GM19324 (cell line): Measurements from ENCODE around the gene SNTB2.

Experiments used
- ATAC-seq: cut with Tn5 transposase; IDR thresholded peaks from one replicate; pipeline ENCODE4 v1.9.1; 2021; ENCODE audit warnings: mild to moderate bottlenecking, moderate library complexity; ENCODE audit not compliant: unreplicated experiment, low FRiP score

Gene SNTB2

GRCh38 chr16:69315486-69316311 lies 128.7 kb downstream of the SNTB2 start:
- ATAC-seq = no peak

- ATAC-seq = no peak
Measured at GRCh38 chr16:69316595-69317034, 129.7 kb downstream of the SNTB2 start.

- ATAC-seq = no peak
Measured at GRCh38 chr16:69318177-69318910, 131.4 kb downstream of the SNTB2 start.

- no peak for ATAC-seq
Measured at GRCh38 chr16:69318911-69319289, 131.9 kb downstream of the SNTB2 start.

- ATAC-seq = no peak
Measured at GRCh38 chr16:69319381-69319780, 132.4 kb downstream of the SNTB2 start.

GRCh38 chr16:69319826-69320739 lies 133.1 kb downstream of the SNTB2 start:
- no peak for ATAC-seq

DNA sequence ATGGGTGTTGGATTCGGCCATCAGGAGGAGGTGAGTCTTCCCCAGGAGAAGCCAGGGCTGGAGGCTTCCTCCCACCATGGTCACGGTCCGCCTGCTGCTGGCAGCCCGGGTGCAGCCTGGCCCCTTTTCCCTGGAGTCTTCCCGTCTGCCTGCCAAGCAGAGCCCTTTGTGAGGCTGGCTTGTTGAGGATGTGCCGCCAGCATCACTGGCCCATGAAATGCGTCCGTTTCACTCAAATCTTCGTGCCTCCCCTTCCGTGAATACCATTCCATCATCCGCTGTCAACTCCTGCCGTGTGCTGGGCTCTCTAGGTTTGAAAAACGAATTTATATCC lies 133.7 kb downstream of the SNTB2 start:
- ATAC-seq = no peak

DNA sequence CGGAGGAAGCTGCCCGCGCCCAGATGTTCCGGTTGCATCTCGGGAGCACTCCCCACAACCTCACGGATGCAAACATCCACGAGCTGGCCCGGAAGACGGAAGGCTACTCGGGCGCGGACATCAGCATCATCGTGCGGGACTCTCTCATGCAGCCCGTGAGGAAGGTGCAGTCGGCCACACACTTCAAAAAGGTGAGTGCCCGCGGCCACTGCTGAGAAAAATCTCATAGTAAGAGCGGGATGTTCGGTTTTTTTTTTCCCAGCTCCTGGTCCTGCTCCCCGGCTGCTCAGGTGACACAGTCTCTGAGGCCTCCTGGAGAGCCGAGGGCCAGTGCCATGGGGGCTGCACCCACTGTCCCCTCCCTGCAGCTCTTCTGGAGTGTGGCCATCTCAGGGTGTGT lies 134.1 kb downstream of the SNTB2 start:
- no peak for ATAC-seq

- no peak for ATAC-seq
Measured at GRCh38 chr16:69322343-69322742, 135.4 kb downstream of the SNTB2 start.

DNA sequence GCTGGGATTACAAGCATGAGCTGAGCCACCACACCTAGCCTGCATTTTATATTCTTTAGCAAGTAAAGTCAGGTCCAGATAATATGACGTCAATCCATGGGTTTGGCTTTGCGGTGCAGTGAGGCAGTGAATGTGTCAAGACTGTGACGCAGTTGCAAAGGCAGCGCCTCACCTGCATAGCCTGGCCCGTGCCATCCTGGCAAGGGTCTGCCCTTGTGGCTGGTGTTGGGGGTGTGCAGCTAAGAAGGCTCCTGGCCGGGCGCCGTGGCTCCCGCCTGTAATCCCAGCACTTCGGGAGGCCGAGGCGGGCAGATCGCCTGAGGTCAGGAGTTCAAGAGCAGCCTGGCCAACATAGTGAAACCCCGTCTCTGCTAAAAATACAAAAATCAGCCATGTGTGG lies 136.5 kb downstream of the SNTB2 start:
- no peak for ATAC-seq

DNA sequence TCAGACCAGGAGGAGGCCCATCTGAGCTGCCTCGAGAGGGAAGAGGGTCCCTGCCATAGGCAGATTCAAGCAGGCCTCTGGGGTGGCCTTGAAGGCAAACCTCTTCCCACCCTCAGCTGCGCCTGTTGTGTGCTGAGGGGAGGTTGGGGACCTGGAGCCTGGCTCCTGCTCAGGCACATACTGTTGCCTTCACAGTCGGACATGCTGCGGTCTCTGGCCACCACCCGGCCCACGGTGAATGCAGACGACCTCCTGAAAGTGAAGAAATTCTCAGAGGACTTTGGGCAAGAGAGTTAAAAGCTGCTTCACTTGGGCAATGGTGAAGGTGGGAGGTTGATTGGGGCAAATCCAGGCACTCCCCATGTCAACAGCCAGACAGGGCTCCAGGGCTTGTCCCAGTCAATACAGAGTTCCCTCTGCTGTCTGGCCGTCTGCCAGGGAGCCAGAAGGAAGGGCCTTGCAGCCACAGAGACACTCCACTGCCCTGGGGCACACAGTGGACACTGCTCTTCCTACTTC lies 137.1 kb downstream of the SNTB2 start:
- ATAC-seq = no peak

DNA sequence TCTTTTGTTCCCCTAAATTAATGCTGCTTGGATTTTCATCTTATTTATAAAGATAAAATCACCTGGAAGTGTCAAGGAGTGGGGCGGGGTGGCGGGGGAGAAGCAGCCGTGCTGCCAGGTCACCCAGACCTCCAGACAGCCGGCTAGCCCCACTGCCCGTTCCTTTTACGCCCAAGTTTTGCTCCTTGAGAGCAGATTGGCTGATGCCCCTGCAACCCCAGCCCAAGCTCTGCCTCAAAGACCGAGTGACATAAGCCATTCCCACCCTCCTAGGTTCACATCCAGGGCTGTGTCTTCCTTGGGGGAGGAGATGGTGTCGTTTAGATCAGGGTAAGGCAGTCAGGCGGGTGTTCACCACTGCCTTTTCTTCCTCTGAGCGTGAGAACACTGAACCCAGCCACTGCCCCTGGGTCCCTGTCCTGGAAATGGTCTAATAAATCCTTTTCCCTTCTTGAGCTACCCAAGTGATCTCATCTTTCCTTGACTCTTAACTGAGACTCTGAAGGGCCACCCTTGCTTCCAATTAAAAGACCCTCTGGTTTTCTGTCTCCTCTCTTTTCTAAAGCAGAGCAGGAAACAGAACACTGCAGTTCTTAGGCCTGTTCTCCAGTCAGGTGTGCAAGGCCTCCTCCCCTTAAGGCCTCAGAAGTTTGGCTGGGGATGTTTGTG lies 137.8 kb downstream of the SNTB2 start:
- no peak for ATAC-seq

GRCh38 chr16:69325784-69326171 lies 138.8 kb downstream of the SNTB2 start:
- ATAC-seq = no peak

- ATAC-seq = no peak
Measured at GRCh38 chr16:69326172-69326873, 139.4 kb downstream of the SNTB2 start.

GRCh38 chr16:69327585-69328310 lies 140.8 kb downstream of the SNTB2 start:
- no peak for ATAC-seq

- no peak for ATAC-seq
Measured at GRCh38 chr16:69328854-69329316, 141.9 kb downstream of the SNTB2 start.

DNA sequence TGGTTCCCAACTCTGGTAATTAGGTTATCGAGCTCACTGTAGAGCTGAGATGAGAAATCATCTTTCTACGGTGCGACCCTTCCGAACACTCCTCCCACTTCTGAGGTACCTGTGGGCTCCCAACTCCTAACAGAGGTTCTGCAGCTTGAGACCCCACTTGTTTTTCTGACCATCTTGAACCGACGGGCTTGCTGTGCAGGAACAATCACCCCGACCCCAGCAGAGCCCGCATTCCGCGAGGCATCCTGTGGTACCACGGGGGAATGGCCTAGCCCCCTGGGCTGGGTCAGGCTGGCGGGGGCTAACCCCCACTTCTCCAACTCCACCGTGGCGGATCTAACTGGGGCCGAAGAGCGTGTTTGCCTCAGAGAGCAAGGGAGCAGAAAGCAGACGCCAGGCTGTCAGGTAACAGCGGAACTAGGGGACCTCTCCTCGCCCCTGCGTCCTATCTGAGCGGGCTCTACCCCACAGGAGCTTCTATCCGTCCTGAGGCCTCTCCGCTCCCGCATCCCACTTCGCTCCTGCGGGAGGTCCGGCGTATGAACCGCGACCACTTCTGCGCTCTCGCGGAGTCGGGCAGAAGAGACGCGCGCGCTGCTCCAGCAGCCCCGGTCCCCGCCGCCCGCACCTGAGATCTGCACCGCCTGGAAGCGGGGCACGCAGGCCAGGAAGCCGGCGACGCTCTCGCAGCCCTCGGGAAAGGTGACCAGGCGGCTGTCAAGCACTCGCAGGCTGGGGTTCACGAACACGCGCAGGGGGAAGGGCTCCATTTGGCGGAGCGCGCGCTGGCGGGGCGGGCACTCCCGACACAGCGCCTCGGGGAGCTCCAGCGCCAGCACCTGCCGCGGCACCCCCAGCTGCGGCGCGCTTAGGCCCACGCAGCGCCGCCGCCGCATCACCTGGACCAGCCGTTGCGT lies 142.7 kb downstream of the SNTB2 start:
- ATAC-seq = peak; percentile 8
